ENCODE data around the gene ERAP2.

Gene ERAP2

DNA sequence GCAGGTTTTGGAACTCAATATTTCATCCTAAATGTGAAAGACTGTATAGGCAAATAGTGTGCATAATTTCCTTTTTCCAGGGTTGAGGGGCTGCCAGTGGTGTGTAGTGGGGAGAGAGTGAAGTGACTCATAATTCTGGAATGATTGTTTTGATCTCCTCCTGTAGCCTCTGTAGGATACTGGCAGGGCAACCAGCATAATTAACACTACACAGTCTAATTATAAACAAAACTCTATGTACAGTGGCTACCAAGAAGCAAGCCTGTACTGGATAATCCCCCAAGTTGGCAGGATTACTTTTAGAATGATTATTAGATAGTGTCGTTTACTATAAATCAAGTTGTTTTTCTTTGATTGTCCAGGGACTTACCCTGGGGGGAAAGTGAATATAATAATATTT is 91.8 kb downstream of the ERAP2 start:
- no peak for DNase-seq (ENCODE audit: extremely low read depth, low read depth)
- TF ChIP-seq, protein P1, sequence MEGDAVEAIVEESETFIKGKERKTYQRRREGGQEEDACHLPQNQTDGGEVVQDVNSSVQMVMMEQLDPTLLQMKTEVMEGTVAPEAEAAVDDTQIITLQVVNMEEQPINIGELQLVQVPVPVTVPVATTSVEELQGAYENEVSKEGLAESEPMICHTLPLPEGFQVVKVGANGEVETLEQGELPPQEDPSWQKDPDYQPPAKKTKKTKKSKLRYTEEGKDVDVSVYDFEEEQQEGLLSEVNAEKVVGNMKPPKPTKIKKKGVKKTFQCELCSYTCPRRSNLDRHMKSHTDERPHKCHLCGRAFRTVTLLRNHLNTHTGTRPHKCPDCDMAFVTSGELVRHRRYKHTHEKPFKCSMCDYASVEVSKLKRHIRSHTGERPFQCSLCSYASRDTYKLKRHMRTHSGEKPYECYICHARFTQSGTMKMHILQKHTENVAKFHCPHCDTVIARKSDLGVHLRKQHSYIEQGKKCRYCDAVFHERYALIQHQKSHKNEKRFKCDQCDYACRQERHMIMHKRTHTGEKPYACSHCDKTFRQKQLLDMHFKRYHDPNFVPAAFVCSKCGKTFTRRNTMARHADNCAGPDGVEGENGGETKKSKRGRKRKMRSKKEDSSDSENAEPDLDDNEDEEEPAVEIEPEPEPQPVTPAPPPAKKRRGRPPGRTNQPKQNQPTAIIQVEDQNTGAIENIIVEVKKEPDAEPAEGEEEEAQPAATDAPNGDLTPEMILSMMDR (IDR thresholded peaks at IDR 0.05; ENCODE audit: low read depth, low read length): no peak

DNA sequence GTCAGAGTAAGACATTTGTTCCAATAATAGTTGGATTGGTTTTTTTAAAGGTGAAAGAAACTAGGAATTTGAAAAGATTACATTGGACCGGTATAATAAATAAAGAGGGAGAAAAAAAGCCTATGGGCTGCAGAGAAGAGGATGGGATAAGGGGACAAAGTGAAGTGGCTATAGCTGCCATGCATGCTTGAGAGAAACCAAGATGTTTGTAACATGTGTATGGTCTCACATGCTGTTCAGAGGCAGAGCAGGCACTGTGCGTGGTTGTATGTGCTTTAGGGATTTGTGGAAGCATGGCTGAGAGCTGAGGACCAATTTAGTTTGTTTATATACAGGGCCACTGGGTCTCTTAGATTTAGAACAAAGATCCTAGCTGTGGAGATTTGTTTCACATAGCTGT is 92.3 kb downstream of the ERAP2 start:
- TF ChIP-seq, protein P1 (IDR thresholded peaks at IDR 0.05; ENCODE audit: low read depth, low read length): no peak
- DNase-seq (ENCODE audit: extremely low read depth, low read depth): no peak

Data from AG09319 (cell line).